Measurements from ENCODE around the gene PLEKHN1. TPM values are rescaled to one million over a fixed set of nuclear protein-coding genes. Genes with fewer than 3 reads are reported as not detected.

PLEKHN1 gene
- total RNA-seq, 2 donors from 2014 or later, result 1.5 to 4.6 TPM

- TF ChIP-seq CTCF (conservative IDR thresholded peaks at IDR 0.05), result no peak
Measured at GRCh38 chr1:920010-920409, 46.3 kb upstream of the PLEKHN1 start.

DNA sequence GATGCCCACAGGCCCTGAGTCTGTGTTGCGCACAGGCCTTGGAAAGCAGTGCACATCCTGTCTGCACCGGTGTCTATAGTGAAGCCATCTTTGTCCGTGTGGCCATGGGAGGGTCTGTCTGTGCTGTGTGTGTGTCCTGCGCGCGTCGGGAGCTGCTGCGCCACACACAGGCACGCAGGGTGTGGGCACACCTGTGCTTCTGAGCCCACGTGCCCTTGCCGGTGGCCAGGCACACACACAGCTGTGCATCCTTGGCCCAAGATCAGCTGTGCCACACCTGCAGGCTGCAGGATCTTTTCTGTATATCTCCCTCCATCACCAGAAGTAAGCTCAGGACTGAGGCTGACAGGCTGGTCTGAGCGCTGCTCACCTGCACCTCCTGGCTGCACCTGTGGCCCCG lies 45.8 kb upstream of the PLEKHN1 start:
- no peaks in the 10 kb centered on the region for H3K9me3 ChIP-seq (ENCODE audit: control insufficient read depth, low read length)
- H3K4me3 Mint-ChIP-seq, result peak overlapping the region; percentile 10
- no peaks in the 10 kb centered on the region for H3K36me3 ChIP-seq (ENCODE audit: control insufficient read depth, insufficient read depth, low read length)
- no peak for TF ChIP-seq CTCF (conservative IDR thresholded peaks at IDR 0.05)
- no peak overlapping the region for H3K9ac ChIP-seq (ENCODE audit: extremely low read depth, low read length, poor library complexity, severe bottlenecking)
- peaks cover 15% of the 10 kb centered on the region for H3K4me1 Mint-ChIP-seq
- 40 to 71% methylated on average over 2 to 13 of the region's 13 CpGs for WGBS, 2 experiments (ENCODE audit: insufficient coverage in 1 of 2, insufficient read length in 1 of 2)
- H3K4me3 ChIP-seq (ENCODE audit: low read length), result no peak overlapping the region
- no peak overlapping the region for H3K27ac Mint-ChIP-seq
- peak overlapping the region; percentile 53 for H3K27ac ChIP-seq (ENCODE audit: low read depth, low read length)
- H3K4me1 ChIP-seq (ENCODE audit: control insufficient read depth, insufficient read depth, low read length), result peaks cover 6% of the 10 kb centered on the region
- peaks cover 74% of the 10 kb centered on the region for H3K27me3 Mint-ChIP-seq (ENCODE audit: insufficient read depth)
- peaks cover 12% of the 10 kb centered on the region for H3K36me3 Mint-ChIP-seq (ENCODE audit: low read depth)
- H3K27me3 ChIP-seq (ENCODE audit: control insufficient read depth, insufficient read depth, low read length, poor library complexity, severe bottlenecking), result peaks cover 76% of the 10 kb centered on the region
- DNase-seq, result no peak
- no peaks in the 10 kb centered on the region for H3K9me3 Mint-ChIP-seq

More at GRCh38 chr1:920010-920409, 46.3 kb upstream of the PLEKHN1 start:
- Histone ChIP-seq H3K4me1 (ENCODE audit: control insufficient read depth, insufficient read depth, low read length) (peaks cover 6% of the 10 kb centered on the region), H3K27me3 (ENCODE audit: control insufficient read depth, insufficient read depth, low read length, poor library complexity, severe bottlenecking) (peaks cover 78% of the 10 kb centered on the region), H3K9me3 (ENCODE audit: control insufficient read depth, low read length) (no peaks in the 10 kb centered on the region), H3K9ac (ENCODE audit: extremely low read depth, low read length, poor library complexity, severe bottlenecking) (no peak overlapping the region), H3K27ac (ENCODE audit: low read depth, low read length) (no peak overlapping the region), H3K4me3 (ENCODE audit: low read length) (no peak overlapping the region), H3K36me3 (ENCODE audit: control insufficient read depth, insufficient read depth, low read length) (no peaks in the 10 kb centered on the region)
- DNase-seq, result no peak
- no peak overlapping the region for H3K27ac Mint-ChIP-seq
- H3K9me3 Mint-ChIP-seq, result no peaks in the 10 kb centered on the region
- peaks cover 76% of the 10 kb centered on the region for H3K27me3 Mint-ChIP-seq (ENCODE audit: insufficient read depth)
- peaks cover 15% of the 10 kb centered on the region for H3K4me1 Mint-ChIP-seq
- 84 to 91% methylated on average over 16 to 23 of the region's 23 CpGs for WGBS, 2 experiments (ENCODE audit: insufficient coverage in 1 of 2, insufficient read length in 1 of 2)
- H3K4me3 Mint-ChIP-seq, result no peak overlapping the region
- H3K36me3 Mint-ChIP-seq (ENCODE audit: low read depth), result peaks cover 12% of the 10 kb centered on the region

GRCh38 chr1:921011-921837 lies 45.1 kb upstream of the PLEKHN1 start:
- Mint-ChIP-seq H3K4me1 (peaks cover 16% of the 10 kb centered on the region), H3K4me3 (peak overlapping the region; percentile 10), H3K27ac (no peak overlapping the region), H3K9me3 (no peaks in the 10 kb centered on the region), H3K36me3 (ENCODE audit: low read depth) (peaks cover 13% of the 10 kb centered on the region), H3K27me3 (ENCODE audit: insufficient read depth) (peaks cover 74% of the 10 kb centered on the region)
- Histone ChIP-seq H3K27me3 (ENCODE audit: control insufficient read depth, insufficient read depth, low read length, poor library complexity, severe bottlenecking) (peaks cover 80% of the 10 kb centered on the region), H3K36me3 (ENCODE audit: control insufficient read depth, insufficient read depth, low read length) (no peaks in the 10 kb centered on the region), H3K9ac (ENCODE audit: extremely low read depth, low read length, poor library complexity, severe bottlenecking) (no peak overlapping the region), H3K27ac (ENCODE audit: low read depth, low read length) (no peak overlapping the region), H3K4me3 (ENCODE audit: low read length) (no peak overlapping the region), H3K4me1 (ENCODE audit: control insufficient read depth, insufficient read depth, low read length) (peaks cover 6% of the 10 kb centered on the region), H3K9me3 (ENCODE audit: control insufficient read depth, low read length) (no peaks in the 10 kb centered on the region)
- peak; percentile 92 for DNase-seq
- 35 to 64% methylated on average over 21 to 38 of the region's 38 CpGs for WGBS, 2 experiments (ENCODE audit: insufficient coverage in 1 of 2, insufficient read length in 1 of 2)
- peak; percentile 70 for TF ChIP-seq CTCF (conservative IDR thresholded peaks at IDR 0.05)
